Measurements from ENCODE around the gene POLR2C. TPM values are rescaled to one million over a fixed set of nuclear protein-coding genes. Genes with fewer than 3 reads are reported as not detected.

Gene POLR2C
- total RNA-seq = 10 to 100 TPM; 54.0 to 55.0 TPM

GRCh38 chr16:57462209-57462977, at the start of gene POLR2C:
Gene POLR2C, plus strand, starts transcription at chr16:57462679. Its CDS starts 46 bp downstream, at chr16:57462725.
- Mint-ChIP-seq H3K27ac (peak within 1 kb of the TSS; percentile 98), H3K4me1 (peaks cover 32% of the 10 kb centered on the region), H3K9me3 (no peaks in the 10 kb centered on the region), H3K36me3 (ENCODE audit: low read depth) (peaks cover 25% of the 10 kb centered on the region), H3K27me3 (no peaks in the 10 kb centered on the region), H3K4me3 (peak within 1 kb of the TSS; percentile 99)
- DNase-seq = peak; percentile 93
- ChIA-PET POLR2A (interaction anchor here (0.8 kb wide), 1 partner anchor 15 kb away, joined by 3 read pairs; the partner anchor contains the start of genes CIAPIN1 and COQ9), CTCF (interaction anchor here (0.6 to 3.7 kb wide), 28 partner anchors 9 to 649 kb away, joined by 3 to 40 read pairs (median 4); partner anchors contain the start of genes CCDC102A, CIAPIN1, COQ9 and DOK4)

- H3K36me3 Mint-ChIP-seq (ENCODE audit: low read depth) = no peaks in the 10 kb centered on the region
- H3K4me1 Mint-ChIP-seq = peaks cover 10% of the 10 kb centered on the region
- no peaks in the 10 kb centered on the region for H3K27me3 Mint-ChIP-seq
- H3K9me3 Mint-ChIP-seq = no peaks in the 10 kb centered on the region
- no peak for DNase-seq
- H3K4me3 Mint-ChIP-seq = no peak overlapping the region
- no peak overlapping the region for H3K27ac Mint-ChIP-seq
- ChIA-PET CTCF (interaction anchor here (1.2 to 3.7 kb wide), 3 partner anchors 27 to 112 kb away, joined by 3 to 16 read pairs (median 4); no protein-coding TSS in a partner anchor), POLR2A (interaction anchor here (0.6 to 1.0 kb wide), 2 partner anchors 99 to 160 kb away, joined by 3 to 4 read pairs; no protein-coding TSS in a partner anchor)
Measured at GRCh38 chr16:57413301-57413730, 49.2 kb upstream of the POLR2C start.

- H3K36me3 Mint-ChIP-seq (ENCODE audit: low read depth) = no peaks in the 10 kb centered on the region
- DNase-seq = no peak
- POLR2A ChIA-PET = interaction anchor here (1.0 kb wide), 1 partner anchor 99 kb away, joined by 4 read pairs; no protein-coding TSS in a partner anchor
- CTCF ChIA-PET = interaction anchor here (1.2 to 3.7 kb wide), 3 partner anchors 28 to 112 kb away, joined by 3 to 16 read pairs (median 4); no protein-coding TSS in a partner anchor
- no peaks in the 10 kb centered on the region for H3K27me3 Mint-ChIP-seq
- H3K4me1 Mint-ChIP-seq = peaks cover 13% of the 10 kb centered on the region
- no peak overlapping the region for H3K4me3 Mint-ChIP-seq
- no peaks in the 10 kb centered on the region for H3K9me3 Mint-ChIP-seq
- no peak overlapping the region for H3K27ac Mint-ChIP-seq
Measured at GRCh38 chr16:57413733-57414132, 48.7 kb upstream of the POLR2C start.

- Mint-ChIP-seq H3K4me1 (peaks cover 21% of the 10 kb centered on the region), H3K4me3 (no peak overlapping the region), H3K27me3 (no peaks in the 10 kb centered on the region), H3K27ac (no peak overlapping the region), H3K9me3 (no peaks in the 10 kb centered on the region), H3K36me3 (ENCODE audit: low read depth) (no peaks in the 10 kb centered on the region)
- POLR2A ChIA-PET = no interaction called here
- DNase-seq = no peak
- CTCF ChIA-PET = interaction anchor here (0.7 to 5.2 kb wide), 17 partner anchors 10 to 462 kb away, joined by 3 to 96 read pairs (median 4); partner anchors contain the start of genes CCL17, CIAPIN1, COQ9 and DOK4
Measured at GRCh38 chr16:57416084-57416483, 46.4 kb upstream of the POLR2C start.

GRCh38 chr16:57419506-57419905, 43.0 kb upstream of the POLR2C start:
- Mint-ChIP-seq H3K27ac (peak overlapping the region; percentile 83), H3K9me3 (no peaks in the 10 kb centered on the region), H3K27me3 (no peaks in the 10 kb centered on the region), H3K4me3 (no peak overlapping the region), H3K36me3 (ENCODE audit: low read depth) (no peaks in the 10 kb centered on the region), H3K4me1 (peaks cover 21% of the 10 kb centered on the region)
- POLR2A ChIA-PET = interaction anchor here (0.7 kb wide), 1 partner anchor 156 kb away, joined by 11 read pairs; no protein-coding TSS in a partner anchor
- CTCF ChIA-PET = interaction anchor here (0.6 to 5.2 kb wide), 12 partner anchors 10 to 326 kb away, joined by 3 to 96 read pairs (median 8); partner anchors contain the start of genes CIAPIN1 and COQ9
- no peak for DNase-seq

GRCh38 chr16:57422026-57422944, 40.2 kb upstream of the POLR2C start:
- H3K27ac Mint-ChIP-seq = no peak overlapping the region
- H3K27me3 Mint-ChIP-seq = no peaks in the 10 kb centered on the region
- ChIA-PET CTCF (interaction anchor here (0.6 to 3.3 kb wide), 4 partner anchors 11 to 122 kb away, joined by 3 to 11 read pairs (median 3); no protein-coding TSS in a partner anchor), POLR2A (no interaction called here)
- H3K9me3 Mint-ChIP-seq = no peaks in the 10 kb centered on the region
- no peak for DNase-seq
- no peak overlapping the region for H3K4me3 Mint-ChIP-seq
- H3K36me3 Mint-ChIP-seq (ENCODE audit: low read depth) = peaks cover 4% of the 10 kb centered on the region
- H3K4me1 Mint-ChIP-seq = peaks cover 16% of the 10 kb centered on the region

- Mint-ChIP-seq H3K27me3 (no peaks in the 10 kb centered on the region), H3K4me3 (no peak overlapping the region), H3K9me3 (no peaks in the 10 kb centered on the region), H3K27ac (no peak overlapping the region), H3K36me3 (ENCODE audit: low read depth) (peaks cover 11% of the 10 kb centered on the region), H3K4me1 (peaks cover 11% of the 10 kb centered on the region)
- POLR2A ChIA-PET = no interaction called here
- CTCF ChIA-PET = interaction anchor here (3.3 kb wide), 1 partner anchor 123 kb away, joined by 11 read pairs; no protein-coding TSS in a partner anchor
- no peak for DNase-seq
Measured at GRCh38 chr16:57423152-57423551, 39.3 kb upstream of the POLR2C start.

GRCh38 chr16:57424583-57424982, 37.9 kb upstream of the POLR2C start:
- no peak for DNase-seq
- ChIA-PET POLR2A (no interaction called here), CTCF (interaction anchor here (0.6 to 3.3 kb wide), 7 partner anchors 20 to 134 kb away, joined by 3 to 11 read pairs (median 4); partner anchors contain the start of genes CIAPIN1, COQ9 and POLR2C)
- Mint-ChIP-seq H3K27me3 (no peaks in the 10 kb centered on the region), H3K9me3 (no peaks in the 10 kb centered on the region), H3K36me3 (ENCODE audit: low read depth) (peaks cover 24% of the 10 kb centered on the region), H3K4me3 (no peak overlapping the region), H3K4me1 (peaks cover under 1% of the 10 kb centered on the region), H3K27ac (no peak overlapping the region)

- no peak for DNase-seq
- no peak overlapping the region for H3K4me3 Mint-ChIP-seq
- ChIA-PET CTCF (interaction anchor here (0.6 to 2.5 kb wide), 4 partner anchors 9 to 959 kb away, joined by 3 to 10 read pairs (median 4); partner anchors contain the start of genes CIAPIN1 and COQ9), POLR2A (no interaction called here)
- no peak overlapping the region for H3K27ac Mint-ChIP-seq
- no peaks in the 10 kb centered on the region for H3K4me1 Mint-ChIP-seq
- H3K9me3 Mint-ChIP-seq = no peaks in the 10 kb centered on the region
- H3K36me3 Mint-ChIP-seq (ENCODE audit: low read depth) = peaks cover 39% of the 10 kb centered on the region
- H3K27me3 Mint-ChIP-seq = no peaks in the 10 kb centered on the region
Measured at GRCh38 chr16:57426356-57426755, 36.1 kb upstream of the POLR2C start.

GRCh38 chr16:57427307-57427706, 35.2 kb upstream of the POLR2C start:
- no peaks in the 10 kb centered on the region for H3K4me1 Mint-ChIP-seq
- DNase-seq = no peak
- CTCF ChIA-PET = interaction anchor here (2.5 kb wide), 1 partner anchor 10 kb away, joined by 10 read pairs; no protein-coding TSS in a partner anchor
- H3K27ac Mint-ChIP-seq = no peak overlapping the region
- H3K9me3 Mint-ChIP-seq = no peaks in the 10 kb centered on the region
- no peaks in the 10 kb centered on the region for H3K27me3 Mint-ChIP-seq
- no peak overlapping the region for H3K4me3 Mint-ChIP-seq
- POLR2A ChIA-PET = no interaction called here
- H3K36me3 Mint-ChIP-seq (ENCODE audit: low read depth) = peaks cover 40% of the 10 kb centered on the region

GRCh38 chr16:57427824-57428223, 34.7 kb upstream of the POLR2C start:
- no peaks in the 10 kb centered on the region for H3K9me3 Mint-ChIP-seq
- no peak overlapping the region for H3K27ac Mint-ChIP-seq
- no peak for DNase-seq
- no peaks in the 10 kb centered on the region for H3K27me3 Mint-ChIP-seq
- ChIA-PET CTCF (no interaction called here), POLR2A (no interaction called here)
- H3K4me1 Mint-ChIP-seq = peaks cover 2% of the 10 kb centered on the region
- H3K4me3 Mint-ChIP-seq = no peak overlapping the region
- peaks cover 44% of the 10 kb centered on the region for H3K36me3 Mint-ChIP-seq (ENCODE audit: low read depth)

GRCh38 chr16:57430955-57431354, 31.5 kb upstream of the POLR2C start:
- no peak for DNase-seq
- CTCF ChIA-PET = interaction anchor here (0.5 to 2.2 kb wide), 4 partner anchors 14 to 149 kb away, joined by 3 to 9 read pairs (median 4); no protein-coding TSS in a partner anchor
- peaks cover 65% of the 10 kb centered on the region for H3K36me3 Mint-ChIP-seq (ENCODE audit: low read depth)
- no peaks in the 10 kb centered on the region for H3K27me3 Mint-ChIP-seq
- POLR2A ChIA-PET = no interaction called here
- no peak overlapping the region for H3K27ac Mint-ChIP-seq
- H3K9me3 Mint-ChIP-seq = no peaks in the 10 kb centered on the region
- no peak overlapping the region for H3K4me3 Mint-ChIP-seq
- H3K4me1 Mint-ChIP-seq = peaks cover 17% of the 10 kb centered on the region

All from activated CD4-positive, alpha-beta T cell treated with anti-CD3 and anti-CD28 coated beads, Interleukin-2, amount 10 ng/mL, durations not matched to agents 7 days and 5 days (primary cell).